ENCODE data around the gene PADI3.

The PADI3 gene

GRCh38 chr1:17274186-17275170 is 25.6 kb downstream of the PADI3 start:
- peak; percentile 60 for DNase-seq (ENCODE audit: low spot score)

- no peak for DNase-seq (ENCODE audit: low spot score)
Measured at GRCh38 chr1:17276568-17276967, 27.7 kb downstream of the PADI3 start.

GRCh38 chr1:17277511-17278159 is 28.7 kb downstream of the PADI3 start:
- no peak for DNase-seq (ENCODE audit: low spot score)

GRCh38 chr1:17278996-17279830 is 30.3 kb downstream of the PADI3 start:
- no peak for DNase-seq (ENCODE audit: low spot score)

- no peak for DNase-seq (ENCODE audit: low spot score)
Measured at GRCh38 chr1:17280436-17280835, 31.5 kb downstream of the PADI3 start.

- DNase-seq (ENCODE audit: low spot score) = no peak
Measured at GRCh38 chr1:17280894-17281293, 32.0 kb downstream of the PADI3 start.

- no peak for DNase-seq (ENCODE audit: low spot score)
Measured at GRCh38 chr1:17281775-17282181, 32.9 kb downstream of the PADI3 start.

- no peak for DNase-seq (ENCODE audit: low spot score)
Measured at GRCh38 chr1:17282836-17283235, 33.9 kb downstream of the PADI3 start.

GRCh38 chr1:17286646-17287045 is 37.7 kb downstream of the PADI3 start:
- DNase-seq (ENCODE audit: low spot score) = no peak

GRCh38 chr1:17287130-17287776 is 38.4 kb downstream of the PADI3 start:
- no peak for DNase-seq (ENCODE audit: low spot score)

- no peak for DNase-seq (ENCODE audit: low spot score)
Measured at GRCh38 chr1:17289721-17290120, 40.8 kb downstream of the PADI3 start.

- DNase-seq (ENCODE audit: low spot score) = no peak
Measured at GRCh38 chr1:17290553-17290952, 41.7 kb downstream of the PADI3 start.

- no peak for DNase-seq (ENCODE audit: low spot score)
Measured at GRCh38 chr1:17292299-17293160, 43.6 kb downstream of the PADI3 start.

GRCh38 chr1:17293681-17294425 is 45.0 kb downstream of the PADI3 start:
- DNase-seq (ENCODE audit: low spot score) = no peak

- DNase-seq (ENCODE audit: low spot score) = no peak
Measured at GRCh38 chr1:17295292-17295691, 46.4 kb downstream of the PADI3 start.

- DNase-seq (ENCODE audit: low spot score) = no peak
Measured at GRCh38 chr1:17296086-17296485, 47.2 kb downstream of the PADI3 start.

- no peak for DNase-seq (ENCODE audit: low spot score)
Measured at GRCh38 chr1:17297991-17298390, 49.1 kb downstream of the PADI3 start.

- DNase-seq (ENCODE audit: low spot score) = no peak
Measured at GRCh38 chr1:17301767-17302166, 52.9 kb downstream of the PADI3 start.

GRCh38 chr1:17304151-17304825 is 55.4 kb downstream of the PADI3 start:
- no peak for DNase-seq (ENCODE audit: low spot score)

GRCh38 chr1:17304826-17305175 is 55.9 kb downstream of the PADI3 start:
- no peak for DNase-seq (ENCODE audit: low spot score)
